Right forelimb (tissue), 1 donor: Measurements from ENCODE around the gene CNTN5.
"Not testable (repeated sequence)": the region's sequence is repeated elsewhere in the genome, so short reads cannot be mapped to it uniquely, and the experiment has no call there.

ENCODE experiments used
- DNase-seq: peaks from one replicate; pipeline ENCODE4 v3.0.0-alpha.2; 2018

The CNTN5 gene

DNA sequence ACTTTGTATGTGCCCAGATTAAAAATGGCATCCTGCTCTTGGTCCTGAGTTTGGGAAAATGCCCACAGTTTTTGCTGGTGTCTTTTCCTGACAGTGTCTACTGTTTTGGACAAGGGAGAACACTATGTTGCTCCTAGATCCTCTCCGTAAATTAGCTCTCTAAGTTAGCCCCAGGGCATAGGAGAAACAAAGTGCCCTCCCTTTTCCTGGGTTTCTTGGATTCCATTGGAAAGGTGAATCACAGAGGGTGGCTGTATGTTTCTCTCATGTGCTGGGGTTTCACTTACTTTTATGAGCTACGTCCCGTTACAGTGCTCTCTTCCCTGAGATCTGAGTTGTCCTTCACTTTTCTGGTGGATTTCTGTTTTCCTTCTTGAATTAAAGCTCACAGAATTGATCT lies 782.8 kb downstream of the CNTN5 start:
- DNase-seq, result no peak

DNA sequence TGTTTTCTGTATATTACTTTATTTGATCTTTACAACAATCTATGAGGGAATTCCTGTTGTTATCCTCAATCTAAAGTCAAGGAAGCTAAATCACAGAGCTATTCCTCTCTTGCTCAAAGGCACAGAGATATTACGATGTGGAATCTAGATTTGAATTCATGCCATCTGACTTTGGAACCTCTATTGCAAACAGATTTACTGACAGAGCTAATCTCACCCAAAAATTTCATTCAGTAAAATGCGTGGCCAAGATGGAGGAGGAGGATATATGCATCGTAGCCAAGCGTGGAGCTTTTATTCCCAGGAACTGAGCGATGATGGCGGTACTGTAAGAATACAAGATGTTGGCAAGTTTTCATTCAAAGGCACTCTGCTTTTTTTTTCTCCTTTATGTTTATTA lies 791.8 kb downstream of the CNTN5 start:
- DNase-seq, result no peak

DNA sequence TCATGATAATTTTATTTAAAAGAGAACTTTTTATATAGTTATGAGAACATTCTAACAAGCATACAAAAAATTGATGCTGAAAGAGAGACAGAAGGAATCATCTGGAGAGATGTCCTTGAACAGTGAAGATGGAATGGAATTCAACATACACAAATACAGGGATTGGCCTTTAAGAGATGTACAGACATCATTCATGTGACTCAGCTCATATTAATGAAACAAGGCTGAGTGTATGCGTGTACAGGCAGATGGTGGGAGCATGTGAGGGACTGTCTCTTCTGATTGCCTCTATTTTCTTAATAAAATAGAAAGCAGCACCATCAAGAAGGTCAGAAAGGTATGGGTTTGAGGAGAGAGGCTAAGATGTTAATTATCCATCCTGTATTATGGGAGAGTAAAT lies 793.3 kb downstream of the CNTN5 start:
- no peak for DNase-seq

- DNase-seq, result no peak
Observed at GRCh38 chr11:99814738-99815137, 794.0 kb downstream of the CNTN5 start.

DNA sequence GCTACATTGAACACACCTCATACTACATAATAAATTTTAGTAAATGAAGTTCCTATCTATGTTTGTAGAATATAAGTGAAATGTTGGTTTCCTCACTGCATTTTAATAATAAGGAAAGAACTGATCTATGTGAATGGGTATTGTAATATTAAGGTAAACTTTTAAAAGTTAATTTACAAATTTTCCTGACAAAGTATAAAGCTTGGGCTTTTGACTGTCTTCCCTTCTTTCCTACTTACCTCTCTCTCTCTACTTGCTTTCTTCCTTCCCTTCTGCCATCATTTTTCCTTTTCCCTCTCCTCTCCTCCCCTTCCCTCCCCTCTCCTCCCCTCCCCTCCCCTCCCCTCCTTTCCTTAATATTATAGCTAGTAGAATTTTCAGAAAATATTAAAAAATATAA lies 798.2 kb downstream of the CNTN5 start:
- DNase-seq, result no peak

- DNase-seq, result no peak
Observed at GRCh38 chr11:99822846-99823565, 802.3 kb downstream of the CNTN5 start.

DNA sequence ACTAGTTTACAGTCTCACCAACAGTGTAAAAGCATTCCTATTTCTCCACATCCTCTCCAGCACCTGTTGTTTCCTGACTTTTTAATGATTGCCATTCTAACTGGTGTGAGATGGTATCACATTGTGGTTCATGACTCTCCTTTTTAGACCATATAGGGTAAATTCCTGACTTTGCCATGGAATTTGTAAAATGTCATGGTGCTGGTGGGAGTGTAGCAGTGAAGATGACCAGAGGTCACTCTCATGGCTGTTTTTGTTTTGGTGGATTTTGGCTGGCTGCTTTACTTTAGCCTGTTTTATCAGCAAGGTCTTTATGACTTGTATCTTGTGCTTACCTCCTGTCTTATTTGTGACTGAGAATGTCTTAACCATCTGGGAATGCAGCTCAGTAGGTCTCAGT lies 816.0 kb downstream of the CNTN5 start:
- DNase-seq, result not testable (repeated sequence)

GRCh38 chr11:99841885-99842284 lies 821.1 kb downstream of the CNTN5 start:
- no peak for DNase-seq

DNA sequence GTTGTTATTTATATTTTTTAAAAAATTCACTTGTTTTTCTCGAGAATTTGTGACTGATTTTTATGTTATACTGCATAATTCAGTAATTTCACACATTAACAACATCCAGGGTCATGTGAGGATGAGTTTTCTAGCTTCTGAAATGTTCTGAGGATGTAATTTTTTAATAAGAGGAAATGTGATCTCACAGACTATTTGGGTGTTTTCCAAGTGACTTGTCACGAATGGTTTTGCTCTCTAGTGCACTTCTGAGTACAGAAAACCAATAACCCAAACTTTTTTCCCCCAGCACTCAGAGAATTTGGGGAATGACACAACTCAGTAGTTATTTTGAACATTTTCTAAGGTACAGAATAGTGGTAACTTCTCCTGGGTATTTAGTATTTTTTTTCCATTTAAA lies 845.2 kb downstream of the CNTN5 start:
- DNase-seq, result no peak

- no peak for DNase-seq
Observed at GRCh38 chr11:99881610-99882009, 860.9 kb downstream of the CNTN5 start.

DNA sequence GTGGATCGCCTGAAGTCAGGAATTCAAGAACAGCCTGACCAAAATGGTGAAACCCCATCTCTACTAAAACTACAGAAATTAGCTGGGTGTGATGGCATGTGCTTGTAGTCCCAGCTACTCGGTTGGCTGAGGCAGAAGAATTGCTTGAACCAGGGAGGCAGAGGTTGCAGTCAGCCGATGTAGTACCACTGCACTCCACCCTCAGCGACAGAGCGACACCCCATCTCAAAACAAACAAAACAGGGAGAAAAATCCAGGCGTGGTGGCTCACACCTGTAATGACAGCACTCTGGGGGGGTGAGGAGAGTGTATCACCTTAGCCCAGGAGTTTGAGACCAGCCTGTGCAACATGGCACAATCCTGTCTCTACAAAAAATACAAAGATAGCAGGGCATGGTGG lies 864.0 kb downstream of the CNTN5 start:
- no peak for DNase-seq

GRCh38 chr11:99887481-99887880 lies 866.7 kb downstream of the CNTN5 start:
- no peak for DNase-seq

DNA sequence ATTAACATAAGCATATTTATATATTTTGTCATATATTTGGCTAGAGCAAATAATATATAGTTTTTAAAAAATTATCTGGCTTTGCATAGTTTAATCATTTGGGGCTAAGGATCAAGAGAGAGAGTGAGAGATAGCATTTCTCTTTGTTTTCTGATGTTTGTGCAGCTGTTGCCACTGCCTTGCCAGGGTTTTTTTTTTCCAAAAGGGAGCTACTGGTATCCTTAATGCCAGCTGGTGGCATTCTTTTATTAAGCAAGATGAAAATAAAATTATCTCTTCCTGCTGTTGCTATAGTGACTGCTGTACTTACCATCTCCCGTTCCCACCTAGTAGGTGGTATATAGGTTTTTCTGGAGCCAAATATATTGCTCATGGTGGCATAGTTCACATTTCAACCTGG lies 873.1 kb downstream of the CNTN5 start:
- no peak for DNase-seq

DNA sequence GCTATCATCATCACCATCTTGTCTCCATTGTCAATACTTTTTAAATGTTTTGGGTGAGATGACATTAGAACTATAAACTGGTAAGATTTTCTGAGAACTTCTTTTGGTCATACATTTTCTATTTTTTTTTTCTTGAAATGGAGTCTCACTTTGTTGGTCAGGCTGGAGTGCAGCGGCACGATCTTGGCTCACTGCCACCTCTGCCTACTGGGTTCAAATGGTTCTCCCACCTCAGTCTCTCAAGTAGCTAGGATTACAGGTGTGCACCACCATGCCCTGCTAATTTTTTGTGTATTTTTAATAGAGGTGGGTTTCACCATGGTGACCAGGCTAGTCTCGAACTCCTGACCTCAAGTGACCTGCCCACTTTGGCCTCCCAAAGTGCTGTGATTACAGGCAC lies 880.4 kb downstream of the CNTN5 start:
- no peak for DNase-seq

- DNase-seq, result no peak
Observed at GRCh38 chr11:99911116-99911515, 890.4 kb downstream of the CNTN5 start.

DNA sequence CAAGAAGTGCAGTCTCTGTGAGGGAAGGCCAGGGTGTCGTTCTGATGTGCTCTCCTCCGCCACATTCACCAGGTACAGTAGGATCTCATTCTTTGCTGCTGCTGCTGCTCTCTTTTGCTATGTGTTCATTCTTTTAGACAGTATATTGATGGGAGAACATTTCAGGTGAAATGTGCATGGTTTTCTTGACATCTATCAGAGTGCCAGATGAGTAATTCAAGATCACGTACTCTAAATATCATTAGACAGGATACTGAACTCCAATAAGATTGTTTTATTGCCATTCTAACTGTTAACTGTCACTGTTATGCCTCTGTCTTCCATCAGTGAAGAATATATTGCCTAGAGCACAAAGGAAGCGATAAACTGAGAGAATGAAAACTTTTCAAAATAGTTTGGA lies 895.3 kb downstream of the CNTN5 start:
- DNase-seq, result no peak

- DNase-seq, result no peak
Observed at GRCh38 chr11:99918761-99919160, 898.0 kb downstream of the CNTN5 start.

DNA sequence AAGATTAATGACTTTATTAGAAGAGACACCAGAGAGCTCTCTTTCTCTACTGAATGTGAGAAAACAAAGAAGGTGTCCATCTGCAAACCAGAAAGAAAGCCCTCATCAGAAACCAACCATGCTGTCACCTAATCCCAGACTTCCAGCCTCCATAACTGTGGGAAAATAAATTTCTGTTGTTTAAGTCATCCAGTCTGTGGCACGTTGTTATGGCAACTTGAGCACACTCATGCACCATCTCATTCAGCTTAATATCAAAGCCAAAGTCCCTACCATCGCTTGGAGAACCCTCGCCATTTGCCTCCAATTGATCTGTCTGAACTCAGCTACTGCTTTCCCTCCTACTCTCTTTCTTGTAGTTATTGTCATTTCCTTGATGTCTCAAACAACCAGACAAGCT lies 900.2 kb downstream of the CNTN5 start:
- no peak for DNase-seq

- no peak for DNase-seq
Observed at GRCh38 chr11:99925968-99926367, 905.2 kb downstream of the CNTN5 start.

- no peak for DNase-seq
Observed at GRCh38 chr11:99932684-99933083, 911.9 kb downstream of the CNTN5 start.

DNA sequence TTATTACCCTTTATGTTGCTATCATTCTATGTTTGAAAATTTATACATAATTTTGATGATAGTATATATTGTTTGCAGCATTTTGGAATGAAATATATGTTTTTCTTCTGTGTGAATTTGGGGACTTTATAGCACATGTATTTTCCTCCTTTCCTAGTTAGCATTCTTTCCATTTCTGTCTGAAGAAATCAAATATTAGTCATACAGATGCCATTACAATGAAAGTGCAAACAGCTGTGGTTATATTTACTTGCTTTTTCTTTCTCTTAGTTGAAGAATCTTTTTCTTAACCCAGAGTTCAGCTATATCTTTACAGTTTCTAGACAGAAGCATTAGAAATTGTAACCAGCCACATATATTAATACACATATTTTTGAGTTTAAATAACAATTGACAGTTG lies 913.3 kb downstream of the CNTN5 start:
- no peak for DNase-seq

DNA sequence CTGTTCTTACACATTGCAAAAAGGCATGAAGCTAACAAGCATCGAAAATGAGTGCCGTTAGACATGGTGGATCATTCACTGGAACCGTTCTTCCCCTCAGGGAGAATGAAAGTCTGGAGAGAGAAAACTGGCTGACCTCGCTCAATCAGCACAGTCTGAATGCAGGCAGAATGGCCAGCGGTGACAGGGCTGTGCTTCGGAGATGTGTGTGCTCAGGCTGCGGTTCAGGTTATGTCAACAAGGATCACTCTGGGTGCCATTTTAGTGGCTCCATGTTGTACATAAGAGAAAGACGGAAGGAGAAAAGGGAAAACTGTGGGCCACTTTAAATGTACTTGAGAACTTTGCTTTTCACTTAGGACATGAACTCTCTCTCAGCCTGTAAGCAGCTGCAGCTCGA lies 916.6 kb downstream of the CNTN5 start:
- DNase-seq, result no peak

- no peak for DNase-seq
Observed at GRCh38 chr11:99952816-99953215, 932.1 kb downstream of the CNTN5 start.

- DNase-seq, result no peak
Observed at GRCh38 chr11:99960536-99960935, 939.8 kb downstream of the CNTN5 start.

GRCh38 chr11:99968336-99968735 lies 947.6 kb downstream of the CNTN5 start:
- no peak for DNase-seq

- DNase-seq, result no peak
Observed at GRCh38 chr11:99973993-99974392, 953.2 kb downstream of the CNTN5 start.
